Gastrocnemius medialis (tissue), 4 donors: ENCODE results near the gene CAMKV. TPM values are rescaled to one million over a fixed set of nuclear protein-coding genes. Genes with fewer than 3 reads are reported as not detected.
A peak's percentile ranks its signal among the peaks of the same experiment; 100 is the strongest.

Experiments
- ATAC-seq, 2 donors: fragments of 150-250 bp; one replicate each; pipeline ENCODE4 v1.9.1; 2016
- DNase-seq, 2 donors: peaks; one replicate each; pipeline ENCODE4 v3.0.0-alpha.2; 2019
- H3K27ac ChIP-seq, 4 donors: fragments of 200-600 bp; sonication (generic); 1 replicate in 1 of 4; 2 replicates in 3 of 4; pipeline ENCODE4 v1.5.1; 2016 to 2018; ENCODE audit warnings: mild to moderate bottlenecking in 2 of 4, moderate library complexity in 1 of 4
- H3K27me3 ChIP-seq, 3 donors: fragments of 200-600 bp; sonication (generic) in 2 of 3; 1 replicate in 1 of 3; 2 replicates in 2 of 3; pipeline versions ENCODE4 v1.5.1 to v1.6.0; 2016 to 2019; ENCODE audit warnings: mild to moderate bottlenecking in 1 of 3, moderate library complexity in 1 of 3
- H3K36me3 ChIP-seq, 2 donors: fragments of 200-600 bp; sonication (generic) in 1 of 2; one replicate each; pipeline ENCODE4 v1.5.1; 2017 to 2018
- H3K4me1 ChIP-seq, 2 donors: fragments of 200-600 bp; sonication (generic) in 1 of 2; one replicate each; pipeline ENCODE4 v1.5.1; 2016 to 2017; ENCODE audit warnings: mild to moderate bottlenecking in 2 of 2
- H3K4me3 ChIP-seq, 4 donors: fragments of 200-600 bp; sonication (generic) in 3 of 4; 1 replicate in 1 of 4; 2 replicates in 3 of 4; pipeline ENCODE4 v1.5.1; 2016 to 2019; ENCODE audit warnings: mild to moderate bottlenecking in 2 of 4
- H3K9me3 ChIP-seq, 3 donors: fragments of 200-600 bp; sonication (generic) in 2 of 3; 1 replicate in 1 of 3; 2 replicates in 2 of 3; pipeline ENCODE4 v1.5.1; 2016 to 2019
- POLR2A ChIP-seq, 2 donors: fragments of 450-650 bp; IDR thresholded peaks; one replicate each; pipeline ENCODE4 v1.6.1; 2017; ENCODE audit warnings: antibody characterized with exemption in 2 of 2, mild to moderate bottlenecking in 2 of 2, moderate library complexity in 2 of 2
- in situ Hi-C, 4 donors: fragments of 200-750 bp; cut with MboI; loops; one replicate each; pipeline versions ENCODE4 v1.15.0 to v1.8.0; 2017; ENCODE audit warnings: low sequenced_read_pairs in 4 of 4
- intact Hi-C: fragments of 100-400 bp; cut with DNase I; formaldehyde crosslinking; loops from one replicate; pipeline ENCODE4 v1.15.1; 2023; ENCODE audit warnings: low total_unique reads
- total RNA-seq, 4 donors: library from RNA; depleted of rRNA; stranded (reverse); fragments of >200 nt; gene quantifications; one replicate each; pipeline versions ENCODE4 v1.1.0 to v1.2.3, GENCODE V29; 2016
- TF ChIP-seq, protein P1 (sequence below), 5 experiments: fragments of 450-650 bp in 3 of 5; fragments of 200-600 bp in 2 of 5; sonication (generic) in 2 of 5; IDR thresholded peaks in 4 of 5; conservative IDR thresholded peaks in 1 of 5; 1 replicate in 4 of 5; 2 replicates in 1 of 5; pipeline ENCODE4 v1.5.1; 2016 to 2019; ENCODE audit warnings: antibody characterized with exemption in 5 of 5, mild to moderate bottlenecking in 3 of 5, moderate library complexity in 3 of 5

The CAMKV gene
- total RNA-seq, 4 donors from 2014 or later = not detected

DNA sequence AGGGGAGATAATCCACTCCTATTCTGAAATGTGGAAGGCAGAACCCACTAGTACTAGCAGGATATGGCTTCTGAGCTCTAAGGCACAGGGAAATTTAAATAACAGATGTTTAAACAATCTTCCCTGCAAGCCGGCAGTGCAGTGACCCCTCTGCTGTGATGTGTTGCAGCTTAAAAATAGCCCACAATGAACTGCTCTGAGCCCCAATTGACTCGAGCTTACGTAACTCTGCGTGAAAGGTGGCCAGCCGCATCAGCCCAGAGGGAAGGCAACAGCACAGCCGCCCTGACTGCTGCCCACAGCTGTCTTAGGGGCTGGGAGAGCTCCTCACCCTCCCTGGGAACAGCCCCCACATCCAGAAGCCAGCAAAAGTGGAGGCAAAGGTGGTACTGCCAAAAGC is 12.5 kb upstream of the CAMKV start:
- Histone ChIP-seq H3K9me3 (no peaks in the 10 kb centered on the region), H3K27ac (peak overlapping the region; percentile 48 to 66 (median 51)), H3K4me1 (peaks cover 8 to 23% of the 10 kb centered on the region in 2 donors), H3K27me3 (no peaks in the 10 kb centered on the region), H3K4me3 (no peak overlapping the region), H3K36me3 (no peaks in the 10 kb centered on the region)
- DNase-seq (no peak), ATAC-seq (peak; percentile 54 to 78)
- in situ Hi-C loops = no loop called here
- no peak for TF ChIP-seq POLR2A (IDR thresholded peaks at IDR 0.05)
- TF ChIP-seq, protein P1, sequence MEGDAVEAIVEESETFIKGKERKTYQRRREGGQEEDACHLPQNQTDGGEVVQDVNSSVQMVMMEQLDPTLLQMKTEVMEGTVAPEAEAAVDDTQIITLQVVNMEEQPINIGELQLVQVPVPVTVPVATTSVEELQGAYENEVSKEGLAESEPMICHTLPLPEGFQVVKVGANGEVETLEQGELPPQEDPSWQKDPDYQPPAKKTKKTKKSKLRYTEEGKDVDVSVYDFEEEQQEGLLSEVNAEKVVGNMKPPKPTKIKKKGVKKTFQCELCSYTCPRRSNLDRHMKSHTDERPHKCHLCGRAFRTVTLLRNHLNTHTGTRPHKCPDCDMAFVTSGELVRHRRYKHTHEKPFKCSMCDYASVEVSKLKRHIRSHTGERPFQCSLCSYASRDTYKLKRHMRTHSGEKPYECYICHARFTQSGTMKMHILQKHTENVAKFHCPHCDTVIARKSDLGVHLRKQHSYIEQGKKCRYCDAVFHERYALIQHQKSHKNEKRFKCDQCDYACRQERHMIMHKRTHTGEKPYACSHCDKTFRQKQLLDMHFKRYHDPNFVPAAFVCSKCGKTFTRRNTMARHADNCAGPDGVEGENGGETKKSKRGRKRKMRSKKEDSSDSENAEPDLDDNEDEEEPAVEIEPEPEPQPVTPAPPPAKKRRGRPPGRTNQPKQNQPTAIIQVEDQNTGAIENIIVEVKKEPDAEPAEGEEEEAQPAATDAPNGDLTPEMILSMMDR (IDR thresholded peaks at IDR 0.05 in 4 of 5, conservative IDR thresholded peaks at IDR 0.05 in 1 of 5) = no peak
- intact Hi-C loops = no loop called here

DNA sequence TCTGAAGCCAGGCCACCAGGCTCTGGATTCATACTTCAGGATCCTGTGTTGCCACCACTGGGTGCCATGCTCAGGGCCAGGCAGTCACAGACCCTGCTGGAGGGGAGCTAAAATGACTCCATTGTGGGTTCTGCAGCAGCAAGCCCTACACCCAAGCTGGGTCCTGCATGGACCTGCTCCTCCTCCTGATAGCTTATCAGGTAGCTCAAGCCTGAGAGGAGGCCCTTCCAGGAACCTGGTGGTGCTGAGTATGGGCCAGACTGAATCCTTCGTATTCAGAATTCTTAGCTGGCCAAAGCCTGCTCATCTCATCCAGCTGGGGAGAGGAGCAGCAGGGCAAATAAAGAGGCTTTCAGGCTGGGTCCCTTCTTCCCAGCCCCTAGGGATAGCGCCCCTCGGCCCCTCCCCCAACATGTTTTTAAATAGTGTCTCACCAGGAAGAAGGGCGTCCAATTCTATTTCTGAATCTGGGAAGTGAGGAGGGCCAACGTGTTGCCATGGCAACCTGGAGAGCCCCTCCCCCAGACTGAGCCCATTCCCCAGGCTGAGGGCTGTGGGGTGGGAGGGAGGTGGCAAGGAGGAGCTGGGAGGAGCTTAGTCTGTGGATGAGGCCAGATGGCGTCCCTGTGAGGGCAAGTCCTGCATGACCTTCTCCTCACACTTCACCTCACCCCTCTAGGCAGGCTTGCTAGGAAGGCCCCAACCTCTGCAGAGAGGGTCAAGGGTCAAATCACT is 11.0 kb upstream of the CAMKV start:
- Histone ChIP-seq H3K27ac (peak overlapping the region in 2 of 4 donors; percentile 50 to 52), H3K36me3 (no peaks in the 10 kb centered on the region), H3K27me3 (no peaks in the 10 kb centered on the region), H3K4me1 (peaks cover 8 to 23% of the 10 kb centered on the region in 2 donors), H3K4me3 (no peak overlapping the region), H3K9me3 (no peaks in the 10 kb centered on the region)
- ATAC-seq (no peak), DNase-seq (no peak)
- TF ChIP-seq, protein P1 (IDR thresholded peaks at IDR 0.05 in 4 of 5, conservative IDR thresholded peaks at IDR 0.05 in 1 of 5) = no peak
- TF ChIP-seq POLR2A (IDR thresholded peaks at IDR 0.05) = no peak
- intact Hi-C loops (no loop called here), in situ Hi-C loops (no loop called here)

GRCh38 chr3:49879721-49880120 is 10.0 kb upstream of the CAMKV start:
- TF ChIP-seq, protein P1 (IDR thresholded peaks at IDR 0.05 in 4 of 5, conservative IDR thresholded peaks at IDR 0.05 in 1 of 5) = no peak
- TF ChIP-seq POLR2A (IDR thresholded peaks at IDR 0.05) = no peak
- H3K27ac ChIP-seq = no peak overlapping the region
- ATAC-seq = no peak
- no peaks in the 10 kb centered on the region for H3K9me3 ChIP-seq
- peaks cover 8 to 23% of the 10 kb centered on the region in 2 donors for H3K4me1 ChIP-seq
- H3K27me3 ChIP-seq = no peaks in the 10 kb centered on the region
- no peak overlapping the region for H3K4me3 ChIP-seq
- intact Hi-C loops = no loop called here
- no peaks in the 10 kb centered on the region for H3K36me3 ChIP-seq
- in situ Hi-C loops = no loop called here
- DNase-seq = no peak

- intact Hi-C loops (no loop called here), in situ Hi-C loops (no loop called here)
- TF ChIP-seq, protein P1 (IDR thresholded peaks at IDR 0.05 in 4 of 5, conservative IDR thresholded peaks at IDR 0.05 in 1 of 5) = no peak
- no peak for TF ChIP-seq POLR2A (IDR thresholded peaks at IDR 0.05)
- Histone ChIP-seq H3K27ac (no peak overlapping the region), H3K27me3 (no peaks in the 10 kb centered on the region), H3K36me3 (no peaks in the 10 kb centered on the region), H3K4me1 (peaks cover 8 to 23% of the 10 kb centered on the region in 2 donors), H3K4me3 (no peak overlapping the region), H3K9me3 (no peaks in the 10 kb centered on the region)
- DNase-seq (no peak), ATAC-seq (no peak)
Observed at GRCh38 chr3:49878686-49879085, 9.0 kb upstream of the CAMKV start.
